HG03060 (cell line): ENCODE data around the gene SRBD1.

Experiments used
- ATAC-seq: cut with Tn5 transposase; IDR thresholded peaks from one replicate; pipeline ENCODE4 v1.9.1; 2021; ENCODE audit warnings: low read depth, moderate number of reproducible peaks; ENCODE audit not compliant: unreplicated experiment

The SRBD1 gene

DNA sequence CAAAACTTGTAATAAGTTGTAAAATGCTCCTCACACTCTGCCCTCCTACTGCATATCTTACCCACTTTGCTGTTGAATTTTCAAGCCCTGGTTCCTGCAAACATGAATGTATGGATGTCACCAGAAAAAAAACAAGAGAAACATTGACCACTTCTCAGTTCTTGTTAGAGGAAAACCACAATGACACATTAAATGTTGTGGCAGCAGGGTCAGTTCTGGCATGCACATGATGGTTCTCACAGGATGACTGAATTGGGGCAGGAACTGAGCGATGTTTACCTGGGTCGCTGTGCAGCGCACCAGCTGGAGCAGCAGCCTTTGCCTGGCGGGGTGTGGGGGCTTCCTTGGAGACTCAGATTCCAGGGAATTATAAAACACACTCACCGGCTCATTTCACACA lies 26.4 kb upstream of the SRBD1 start:
- ATAC-seq = no peak

DNA sequence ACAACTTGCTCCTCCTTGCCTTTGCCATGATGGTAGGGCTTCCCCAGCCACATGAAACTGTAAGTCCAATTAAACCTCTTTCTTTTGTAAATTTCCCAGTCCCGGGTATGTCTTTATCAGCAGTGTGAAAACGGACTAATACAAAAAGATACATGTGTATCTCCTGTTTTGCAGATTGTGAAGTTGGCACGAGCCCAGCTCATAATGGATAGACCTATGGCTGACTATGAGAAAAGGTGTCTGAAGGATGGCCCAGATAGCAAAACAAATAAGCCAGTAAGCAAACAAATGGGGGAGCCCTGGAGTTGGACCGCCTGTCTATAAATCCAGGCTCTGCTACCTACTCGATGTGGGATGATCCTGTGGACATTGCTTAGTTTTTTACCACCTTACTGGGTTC lies 24.9 kb upstream of the SRBD1 start:
- ATAC-seq = no peak

DNA sequence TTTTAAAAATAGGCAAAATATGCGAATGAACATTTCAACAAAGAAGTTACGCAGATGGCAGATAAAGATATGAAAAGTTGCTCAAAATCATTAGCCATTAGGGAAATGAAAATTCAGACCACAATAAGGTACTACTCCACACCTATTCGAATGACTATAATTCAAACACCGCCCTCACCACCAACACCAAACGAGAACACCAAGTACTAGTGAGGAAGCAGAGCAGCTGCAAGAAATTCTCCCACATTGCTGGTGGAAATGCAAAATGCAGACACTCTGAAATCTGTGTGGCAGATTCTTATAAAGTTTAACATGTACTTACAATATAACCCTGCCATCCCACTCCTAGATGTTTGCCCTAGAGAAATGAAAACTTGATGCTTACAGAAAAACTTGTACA lies 23.2 kb upstream of the SRBD1 start:
- no peak for ATAC-seq

DNA sequence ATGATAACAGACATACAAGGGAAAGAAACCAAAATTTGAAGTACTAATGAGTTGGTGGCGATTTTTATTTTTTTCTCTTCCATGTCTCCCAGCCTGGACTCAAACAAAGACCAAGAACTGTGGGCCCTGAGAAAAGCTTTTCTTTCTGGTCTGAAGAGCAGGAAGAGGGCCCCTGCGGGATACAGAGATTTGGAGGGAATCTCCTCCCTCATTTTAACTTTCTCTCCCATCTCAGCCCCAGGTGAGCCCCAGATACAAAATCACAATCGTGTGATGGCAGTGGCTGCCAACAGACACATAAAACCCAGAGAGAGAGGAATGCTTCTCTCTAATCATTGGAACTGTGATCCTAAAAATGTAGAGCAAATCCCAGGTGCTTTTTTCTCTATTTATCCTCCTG lies 20.9 kb upstream of the SRBD1 start:
- ATAC-seq = no peak

DNA sequence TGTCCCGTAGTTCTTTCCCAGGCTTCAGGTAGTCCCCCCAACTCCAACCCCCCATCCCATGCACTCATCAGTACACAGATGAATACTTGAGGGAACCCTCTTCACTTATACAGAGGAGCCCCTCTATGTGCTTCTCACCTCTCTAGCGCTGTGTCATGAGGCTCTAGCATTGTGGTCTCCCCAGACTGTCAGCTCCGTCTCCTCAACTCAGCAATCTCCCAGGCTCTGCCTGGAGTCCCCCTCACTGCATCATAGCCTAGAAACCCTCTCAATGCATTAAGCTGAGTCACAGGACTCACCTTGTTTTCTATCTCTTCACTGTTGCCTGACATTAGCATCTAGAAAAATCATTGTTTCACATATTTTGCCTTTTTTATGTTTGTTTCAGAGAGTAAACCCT lies 20.3 kb upstream of the SRBD1 start:
- no peak for ATAC-seq

DNA sequence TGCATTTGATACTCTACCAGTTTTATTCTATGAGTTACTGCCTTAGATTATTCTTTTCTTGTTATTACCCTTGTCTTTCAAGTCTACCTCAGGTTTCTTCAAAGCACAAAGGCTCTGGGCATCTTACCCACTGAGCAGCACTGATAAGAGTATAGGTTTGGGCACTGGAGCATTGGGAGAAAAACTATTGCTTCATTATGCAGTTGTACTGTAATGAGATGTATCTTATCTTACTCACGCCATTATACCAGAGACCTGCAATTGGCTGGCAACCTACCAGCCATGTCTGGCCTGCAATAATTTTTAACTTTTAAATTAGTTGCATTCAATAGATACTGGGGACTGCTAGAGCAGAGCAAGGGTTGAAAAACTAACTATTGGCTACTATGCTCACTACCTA lies 18.9 kb upstream of the SRBD1 start:
- ATAC-seq = no peak

DNA sequence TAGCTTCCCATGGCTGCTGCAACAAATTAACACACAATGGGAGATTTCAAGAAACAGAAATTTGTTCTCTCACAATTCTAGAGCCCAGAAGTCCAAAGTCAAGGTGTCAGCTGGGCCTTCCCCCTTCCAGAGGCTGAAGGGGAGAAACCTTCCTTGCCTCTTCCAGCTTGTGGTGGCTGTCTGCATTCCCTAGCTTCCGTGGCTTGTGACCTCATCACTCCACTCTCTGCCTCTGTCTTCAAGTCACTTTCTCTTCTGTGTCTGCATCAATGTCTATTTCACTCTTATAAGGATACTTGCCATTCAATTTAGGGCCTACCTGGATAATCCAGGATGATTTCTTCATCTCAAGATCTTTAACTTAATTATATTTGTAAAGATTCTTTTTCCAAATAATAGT lies 16.8 kb upstream of the SRBD1 start:
- ATAC-seq = no peak

DNA sequence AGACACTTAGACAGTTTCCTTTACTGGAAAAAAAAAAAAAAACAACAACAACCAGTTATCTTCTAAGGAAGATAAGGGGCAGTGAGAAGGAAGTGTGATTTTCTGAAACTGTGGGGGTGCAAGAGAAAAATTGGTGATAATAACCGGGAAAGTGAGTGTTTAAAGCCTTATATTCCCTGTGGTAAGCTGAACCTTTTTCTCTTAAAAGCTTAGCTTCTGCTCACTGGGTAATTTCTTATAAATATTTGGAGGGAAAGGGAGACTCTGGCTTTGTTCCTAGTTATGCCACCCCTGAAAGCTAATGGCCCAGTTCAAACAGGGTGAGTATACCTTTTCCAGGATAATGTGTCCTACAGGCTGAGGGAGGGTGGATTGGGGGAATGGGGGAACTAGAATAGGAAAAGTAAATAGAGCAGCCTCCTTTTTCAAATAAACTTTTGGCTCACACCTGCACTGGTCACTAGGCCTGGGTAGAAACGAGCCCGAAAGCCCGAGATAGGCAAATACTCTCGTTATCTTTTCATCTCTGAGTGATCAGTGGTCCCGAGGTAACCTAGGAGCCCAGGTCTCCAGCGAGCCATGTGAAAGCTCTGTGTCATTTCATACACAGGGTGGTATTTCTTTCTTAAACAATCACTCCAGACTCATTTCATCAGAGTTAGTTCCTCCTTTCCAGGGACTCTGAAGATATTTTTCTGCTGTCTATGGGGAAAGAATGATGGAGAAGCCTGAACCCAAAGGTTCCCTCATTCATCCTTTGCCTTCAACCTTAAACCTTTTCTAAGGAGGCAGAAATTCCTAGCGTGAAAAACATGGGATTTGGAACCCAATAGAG lies 15.5 kb upstream of the SRBD1 start:
- ATAC-seq = no peak

DNA sequence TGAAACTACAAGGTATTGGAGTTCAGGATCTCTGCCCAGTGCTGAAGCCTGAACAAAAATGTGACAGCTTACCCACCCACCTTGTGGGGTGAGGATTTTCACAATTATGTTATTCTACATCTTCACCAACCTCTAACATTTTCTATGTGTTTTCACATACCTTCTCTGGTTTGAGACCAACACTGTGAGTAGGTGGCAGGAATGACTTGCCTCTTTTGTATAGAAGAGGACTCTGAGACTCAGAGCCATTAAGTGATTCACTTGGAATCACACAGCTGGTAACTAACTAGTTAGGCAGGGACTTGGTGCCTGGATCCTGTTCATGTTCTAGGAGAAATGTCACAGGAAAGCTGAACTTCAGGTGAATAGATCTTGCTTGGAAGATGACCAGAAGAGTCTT lies 14.8 kb upstream of the SRBD1 start:
- no peak for ATAC-seq

DNA sequence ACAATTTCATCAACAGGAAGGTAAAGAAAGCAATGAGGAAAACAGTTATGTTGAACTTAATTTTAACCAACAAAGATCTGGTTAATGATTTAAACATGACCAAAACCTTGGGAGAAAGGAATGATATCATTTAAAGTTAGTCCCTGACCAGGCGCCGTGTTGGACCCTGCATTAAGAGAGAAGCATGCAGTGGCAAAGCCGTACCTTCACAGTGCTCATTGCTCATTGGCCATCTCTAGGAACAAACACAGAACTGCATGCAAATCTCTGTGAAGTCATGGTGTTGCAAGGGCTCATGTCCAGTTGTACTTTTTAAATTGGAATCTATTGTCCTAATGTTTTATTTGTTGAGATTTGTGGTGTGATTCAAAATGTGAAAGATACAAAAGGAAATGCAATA lies 12.0 kb upstream of the SRBD1 start:
- ATAC-seq = no peak

DNA sequence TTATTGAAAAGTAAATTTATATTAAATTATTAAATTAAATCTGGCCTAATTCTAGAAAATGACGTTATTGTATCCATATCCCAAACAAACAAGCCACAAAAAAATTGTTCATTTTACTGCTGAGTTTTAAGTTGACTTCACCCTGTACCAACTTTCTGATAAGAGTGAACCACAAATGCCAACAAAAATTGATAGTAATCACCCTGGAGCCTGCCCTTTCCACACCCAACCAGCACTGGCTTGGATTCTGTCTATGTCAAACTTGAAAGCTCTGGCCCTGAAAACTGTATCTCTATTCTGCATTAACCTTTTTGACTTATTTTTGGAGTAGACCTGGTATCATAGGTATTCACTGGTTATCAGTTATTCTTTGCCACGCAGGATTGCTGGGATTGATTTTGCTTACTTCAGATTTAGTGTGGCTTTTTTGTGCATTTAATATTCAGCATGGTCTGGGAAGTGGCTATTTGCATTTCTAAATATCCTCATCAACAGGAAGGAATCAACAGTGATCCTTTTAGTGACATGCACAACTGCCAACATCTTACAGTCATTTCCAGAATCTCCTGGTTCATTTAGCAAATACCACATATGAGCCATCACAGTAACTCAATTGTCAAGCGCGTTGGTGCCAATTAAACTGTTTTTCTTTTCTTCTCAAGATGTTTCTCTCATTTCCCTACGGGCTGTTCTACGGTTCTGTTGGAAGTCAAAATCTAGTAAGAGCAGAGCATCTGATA lies 11.4 kb upstream of the SRBD1 start:
- no peak for ATAC-seq

DNA sequence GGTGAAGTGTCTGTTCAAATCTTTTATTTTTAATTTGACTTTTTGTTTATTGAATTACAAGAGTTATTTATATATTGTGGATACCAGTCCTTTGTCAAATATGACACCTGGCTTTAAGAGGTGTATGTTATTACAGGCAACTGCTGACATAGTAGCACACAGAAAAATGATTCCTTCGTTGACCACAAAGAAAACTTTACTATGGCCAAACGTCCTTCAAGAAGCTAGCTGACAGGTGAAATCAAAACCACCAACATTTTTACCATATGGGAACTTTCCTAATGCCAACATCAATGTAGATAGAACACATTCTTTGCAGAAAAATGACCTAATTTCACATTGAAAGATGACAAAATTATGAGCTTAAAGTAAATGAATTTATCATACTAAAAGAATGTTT lies 6.4 kb upstream of the SRBD1 start:
- ATAC-seq = no peak

DNA sequence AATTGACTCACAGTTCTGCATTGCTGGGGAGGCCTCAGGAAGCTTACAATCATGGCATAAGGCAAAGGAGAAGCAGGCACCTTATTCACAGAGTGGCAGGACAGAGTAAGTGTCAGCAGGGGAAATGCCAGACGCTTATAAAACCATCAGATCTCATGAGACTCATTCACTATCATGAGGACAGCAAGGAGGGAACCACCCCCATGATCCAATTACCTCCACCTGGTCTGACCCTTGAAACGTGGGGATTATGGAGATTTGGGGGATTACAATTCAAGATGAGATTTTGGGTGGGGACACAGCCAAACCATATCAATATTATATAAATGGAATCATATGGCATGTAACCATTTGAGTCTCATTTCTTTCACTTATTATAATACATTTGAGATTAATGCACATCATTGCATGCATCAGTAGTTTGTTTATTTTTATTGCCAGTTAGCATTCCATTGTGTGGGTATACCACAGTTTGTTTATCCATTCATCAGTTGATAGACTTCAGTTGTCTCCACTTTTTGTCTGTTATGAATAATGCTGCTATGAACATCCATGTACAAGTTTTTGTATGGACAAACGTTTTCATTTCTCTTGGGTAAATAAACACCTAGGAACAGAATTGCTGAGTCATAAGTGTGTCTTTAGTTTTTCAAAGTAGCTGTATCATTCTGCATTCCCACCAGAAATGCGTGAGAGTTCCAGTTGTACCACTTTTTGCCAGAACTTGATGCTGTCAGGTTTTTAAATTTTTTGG lies 5.8 kb upstream of the SRBD1 start:
- ATAC-seq = no peak

DNA sequence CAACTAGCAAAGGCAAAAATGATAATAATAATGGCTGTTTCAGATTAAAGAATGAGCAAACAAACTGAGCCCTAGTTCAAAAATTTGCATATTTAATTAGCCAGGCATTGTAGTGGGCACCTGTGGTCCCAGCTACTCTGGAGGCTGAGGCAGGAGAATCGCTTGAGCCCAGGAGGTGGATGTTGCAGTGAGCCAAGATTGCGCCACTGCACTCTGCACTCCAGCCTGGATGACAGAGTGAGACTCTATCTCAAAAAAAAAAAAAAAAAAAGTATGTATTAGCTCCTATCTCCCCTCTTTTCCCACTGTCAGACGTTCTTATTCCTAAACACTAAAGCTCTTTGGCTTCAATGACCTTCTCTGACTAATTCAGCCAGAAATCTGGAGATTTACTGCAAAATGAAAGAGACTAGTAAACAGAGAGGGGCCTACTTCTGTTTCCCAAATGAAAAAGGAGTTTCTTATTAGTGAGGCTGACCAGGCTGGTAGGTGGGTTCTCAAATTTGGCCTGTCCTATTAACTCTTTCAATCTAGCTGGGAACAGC lies 3.9 kb upstream of the SRBD1 start:
- no peak for ATAC-seq

DNA sequence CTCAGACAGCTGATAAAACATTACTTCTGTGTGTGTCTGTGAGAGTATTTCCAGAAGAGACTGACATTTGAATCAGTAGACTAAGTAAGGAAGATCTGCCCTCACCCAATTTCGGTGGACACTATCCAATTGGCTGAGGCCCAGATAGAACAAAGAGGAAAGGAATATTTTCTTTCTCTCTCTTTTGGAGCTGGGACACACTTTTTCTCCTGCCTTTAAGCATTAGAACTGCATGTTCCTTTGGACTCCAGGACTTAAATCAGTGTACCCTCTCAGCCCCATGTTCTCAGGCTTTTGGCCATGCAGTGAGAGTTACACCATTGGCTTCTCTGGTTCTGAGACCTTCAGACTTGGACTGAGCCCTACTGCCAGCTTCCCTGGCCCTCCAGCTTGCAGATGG lies 3.3 kb upstream of the SRBD1 start:
- ATAC-seq = no peak

DNA sequence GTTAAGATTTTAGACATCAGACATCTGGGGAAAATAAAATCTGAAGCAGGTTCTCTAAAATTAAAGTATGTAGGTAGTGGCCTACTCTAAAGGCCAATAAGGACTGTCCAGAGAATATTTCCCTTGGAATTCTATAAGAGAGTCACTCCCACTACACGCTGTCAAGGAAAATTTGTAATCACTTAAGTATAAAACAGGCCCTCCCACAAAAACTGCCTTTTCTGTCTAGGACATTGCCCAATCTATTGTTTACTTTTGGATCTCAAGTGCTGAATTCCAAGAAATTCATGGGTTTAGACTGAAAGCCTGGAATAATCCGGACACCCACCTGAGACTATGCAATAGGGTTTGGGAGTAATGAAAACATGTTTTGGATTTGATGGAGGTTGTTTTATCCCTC lies 1.7 kb upstream of the SRBD1 start:
- ATAC-seq = no peak

DNA sequence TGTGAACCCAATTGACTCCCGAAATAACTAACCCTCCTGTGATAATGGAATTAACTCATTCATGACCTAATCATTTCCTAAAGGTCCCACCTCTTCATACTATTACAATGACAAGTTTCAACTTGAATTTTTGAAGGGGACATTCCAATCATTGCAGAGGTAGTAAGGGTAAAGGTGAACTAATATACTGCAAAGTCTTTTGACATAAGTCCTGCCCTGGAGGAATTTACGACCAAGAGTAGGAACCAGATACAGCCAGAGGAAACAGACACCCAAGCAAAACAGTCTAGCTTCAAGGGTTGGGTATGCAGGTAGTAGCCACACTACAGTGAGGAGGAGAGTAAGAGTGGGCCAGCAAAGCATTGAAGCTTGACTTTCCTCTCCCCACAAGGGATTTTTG lies 1.2 kb upstream of the SRBD1 start:
- no peak for ATAC-seq

DNA sequence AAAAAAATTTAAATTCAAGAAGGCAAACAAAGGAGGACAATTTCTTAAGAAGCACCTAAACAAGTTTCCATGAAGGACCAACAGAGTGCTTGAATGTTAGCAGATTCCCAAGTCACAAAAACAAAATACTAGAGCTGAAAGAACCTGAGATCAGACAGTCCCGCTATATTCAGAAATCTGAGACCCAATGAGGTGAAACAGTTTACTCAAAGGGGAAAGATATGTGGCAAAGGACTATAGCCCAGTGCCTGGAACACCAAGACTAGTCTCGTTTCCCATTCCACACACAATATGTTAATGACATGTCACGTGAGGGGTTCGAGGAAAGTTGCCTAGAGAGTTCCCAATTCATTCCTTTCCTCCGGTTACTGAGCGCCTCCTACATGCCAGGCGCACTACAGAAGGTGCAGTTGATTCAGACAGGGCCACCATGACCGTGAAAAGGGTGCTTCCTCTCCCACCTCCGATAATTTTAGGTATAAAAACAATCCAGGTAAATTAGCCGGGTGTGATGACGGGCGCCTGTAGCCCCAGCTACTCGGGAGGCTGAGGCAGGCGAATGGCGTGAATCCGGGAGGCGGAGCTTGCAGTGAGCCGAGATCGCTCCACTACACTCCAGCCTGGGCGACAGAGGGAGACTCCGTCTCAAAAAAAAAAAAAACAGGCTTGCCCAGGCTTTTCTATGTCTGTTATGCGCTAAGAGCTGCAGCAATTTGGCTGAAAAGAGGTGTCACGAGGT lies 617 bp downstream of the SRBD1 start:
- peak; percentile 26 for ATAC-seq

DNA sequence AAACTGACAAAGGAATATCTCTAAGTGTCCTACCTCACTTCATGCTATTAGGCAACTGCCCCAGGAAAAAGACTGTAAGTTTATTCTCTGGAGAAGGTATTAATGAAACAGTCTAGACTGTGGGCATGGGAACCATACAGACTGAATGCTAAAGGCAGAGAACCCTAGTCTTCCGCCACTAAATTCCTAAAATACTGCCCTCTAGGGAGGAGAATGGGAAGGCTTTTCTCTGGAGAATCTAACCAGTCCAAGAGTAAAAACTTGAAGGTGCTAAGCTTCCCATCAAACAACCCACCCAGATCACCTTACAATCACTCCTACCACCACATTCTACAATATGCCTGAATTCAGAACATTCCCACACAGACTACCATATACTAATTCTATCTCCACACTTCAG lies 3.4 kb downstream of the SRBD1 start:
- no peak for ATAC-seq

DNA sequence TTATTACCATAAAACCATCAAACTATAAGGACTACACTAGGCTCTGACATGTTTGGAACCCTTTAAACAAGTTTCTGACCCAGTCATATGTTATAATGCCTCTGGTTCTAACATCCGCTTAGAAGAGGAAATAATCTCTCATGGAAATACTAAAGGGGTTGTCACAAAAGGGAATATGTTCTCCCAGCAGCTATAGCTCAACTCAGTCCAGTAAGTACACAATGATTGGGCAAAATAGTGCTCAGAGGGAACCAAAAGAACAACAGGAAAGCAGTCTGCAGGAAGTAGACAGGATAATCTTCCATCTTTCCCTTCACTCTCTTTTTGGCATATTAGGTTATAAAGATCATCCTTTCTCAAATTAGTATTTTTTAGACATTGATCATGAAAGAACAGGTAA lies 4.3 kb downstream of the SRBD1 start:
- ATAC-seq = no peak

DNA sequence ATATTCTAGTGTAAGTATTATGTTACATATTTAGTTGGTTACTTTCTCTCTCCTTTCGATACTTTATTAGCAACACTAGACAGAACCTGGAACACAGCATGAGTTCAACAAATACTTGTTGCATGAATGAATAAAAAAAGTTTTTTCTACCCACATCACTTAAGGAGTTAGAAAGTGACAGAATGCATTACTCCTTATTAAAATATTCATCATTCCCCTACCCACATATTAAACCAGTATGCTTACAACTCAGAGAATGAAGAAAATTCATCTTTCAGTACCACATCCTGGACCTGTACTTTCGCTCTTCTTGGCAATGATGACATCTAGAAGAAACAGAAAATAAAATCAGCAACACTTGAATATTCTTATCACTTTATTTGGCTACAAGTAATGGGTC lies 6.0 kb downstream of the SRBD1 start:
- ATAC-seq = no peak
